Esophagus mucosa (tissue), 1 donor: Measurements from ENCODE around the gene LDB2. TPM values are rescaled to one million over a fixed set of nuclear protein-coding genes. Genes with fewer than 3 reads are reported as not detected.
A peak's percentile ranks its signal among the peaks of the same experiment; 100 is the strongest.

Experiments
- ATAC-seq: fragments of 200-7000 bp; cut with Tn5 transposase; one replicate; pipeline ENCODE4 v1.9.1; 2020
- total RNA-seq: library from RNA; stranded (reverse); gene quantifications from one replicate; pipeline ENCODE4 v1.2.4, GENCODE V29; 2023
- donor health status: DM: yes; HTN: yes; CAD: no.

Gene LDB2
- total RNA-seq, 1 donor from 2014 or later, result 4.9 TPM

DNA sequence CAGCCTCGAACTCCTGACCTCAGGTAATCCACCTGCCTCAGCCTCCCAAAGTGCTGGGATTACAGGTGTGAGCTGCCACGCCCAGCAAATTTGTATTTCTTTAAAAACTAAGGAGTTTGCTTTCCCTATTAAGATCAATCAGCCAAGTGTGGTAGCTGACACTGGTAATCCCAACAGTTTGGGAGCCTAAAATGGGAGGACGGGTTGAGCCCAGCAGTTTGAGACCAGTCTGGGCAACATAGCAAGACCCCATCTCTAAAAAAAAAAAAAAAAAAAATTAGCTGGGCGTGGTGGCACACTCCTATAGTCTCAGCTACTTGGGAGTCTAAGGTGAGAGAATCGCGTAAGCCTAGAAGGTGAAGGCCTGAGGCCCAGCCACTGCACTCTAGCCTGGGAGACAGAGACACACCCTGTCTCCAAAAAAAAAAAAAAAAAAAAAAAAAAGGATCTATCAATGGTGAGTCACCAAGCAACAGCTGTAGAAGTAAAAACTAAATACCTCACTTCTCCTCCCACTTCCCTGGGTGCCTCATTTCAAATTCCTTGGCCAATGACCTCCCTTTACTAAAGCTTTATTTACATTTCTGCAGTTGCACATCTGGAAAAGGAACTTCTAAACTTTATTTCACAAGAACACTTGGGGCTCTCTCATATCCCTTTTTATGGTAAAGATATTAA is 54.5 kb downstream of the LDB2 start:
- peak; percentile 72 for ATAC-seq

DNA sequence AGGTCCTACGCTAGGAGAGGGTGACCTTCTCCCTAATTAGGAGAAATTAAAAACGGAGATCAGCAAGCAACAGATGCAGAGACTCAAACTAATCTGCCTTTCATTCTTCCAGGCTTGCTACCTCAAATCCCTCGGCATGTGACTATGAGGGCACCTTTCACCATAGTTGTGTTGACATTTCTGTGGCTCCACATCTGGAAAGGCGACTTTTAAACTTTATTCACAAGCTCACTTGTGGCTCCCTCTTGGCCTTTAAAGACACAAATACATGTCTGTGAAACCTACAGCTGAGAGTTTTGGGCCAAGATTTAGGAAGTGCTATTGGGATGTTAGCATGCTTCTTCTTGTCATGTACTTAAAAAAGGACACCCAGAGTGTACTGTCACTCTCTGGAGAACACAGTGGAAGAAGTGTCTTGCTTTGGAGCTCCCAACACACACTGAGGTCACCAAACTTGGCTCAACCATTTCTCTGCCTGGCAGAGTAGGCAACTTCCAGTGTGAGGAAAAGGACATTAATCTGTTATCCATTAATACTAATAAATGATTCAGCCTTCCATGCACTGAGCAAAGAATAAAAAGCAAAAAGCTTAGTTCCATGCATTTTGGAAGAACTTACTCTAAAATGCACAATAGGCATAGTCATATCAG is 60.1 kb downstream of the LDB2 start:
- no peak for ATAC-seq

DNA sequence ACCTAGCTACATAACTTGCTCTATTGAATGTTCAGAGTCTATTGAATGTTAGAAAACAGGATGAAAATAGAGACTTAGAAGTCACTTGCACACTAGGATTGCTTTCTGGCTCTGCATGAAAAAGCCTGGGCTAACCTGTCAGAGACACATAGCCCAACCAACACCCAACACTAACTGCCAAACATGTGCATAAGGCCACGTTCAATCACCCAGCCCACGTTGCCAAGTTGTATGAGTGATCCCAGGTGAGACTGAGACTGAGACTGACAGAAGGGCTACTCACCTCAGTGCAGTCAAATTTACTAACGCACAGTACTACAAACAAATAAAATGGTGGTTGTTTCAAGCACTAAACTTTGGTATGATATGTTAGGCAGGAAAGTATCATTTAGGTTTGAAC is 61.0 kb downstream of the LDB2 start:
- ATAC-seq, result no peak

DNA sequence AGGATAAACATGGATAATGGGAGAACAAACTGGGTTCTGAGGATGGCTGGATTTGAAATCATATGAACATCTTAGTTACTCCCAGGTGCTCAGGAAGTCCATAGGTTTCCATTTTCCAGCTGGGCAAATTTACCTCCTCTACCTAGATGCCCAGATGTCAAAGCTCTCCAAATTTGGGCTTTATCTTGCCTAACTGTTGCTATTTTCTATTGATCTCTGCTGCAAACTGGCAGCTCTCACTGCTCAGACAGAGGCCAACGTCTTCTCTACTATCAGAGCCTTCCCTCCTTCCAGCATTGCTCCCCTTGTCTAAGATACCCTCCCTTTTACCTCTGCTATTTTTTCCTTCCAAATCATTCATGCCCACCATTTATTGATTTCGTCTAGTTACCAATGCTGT is 62.1 kb downstream of the LDB2 start:
- ATAC-seq, result no peak

DNA sequence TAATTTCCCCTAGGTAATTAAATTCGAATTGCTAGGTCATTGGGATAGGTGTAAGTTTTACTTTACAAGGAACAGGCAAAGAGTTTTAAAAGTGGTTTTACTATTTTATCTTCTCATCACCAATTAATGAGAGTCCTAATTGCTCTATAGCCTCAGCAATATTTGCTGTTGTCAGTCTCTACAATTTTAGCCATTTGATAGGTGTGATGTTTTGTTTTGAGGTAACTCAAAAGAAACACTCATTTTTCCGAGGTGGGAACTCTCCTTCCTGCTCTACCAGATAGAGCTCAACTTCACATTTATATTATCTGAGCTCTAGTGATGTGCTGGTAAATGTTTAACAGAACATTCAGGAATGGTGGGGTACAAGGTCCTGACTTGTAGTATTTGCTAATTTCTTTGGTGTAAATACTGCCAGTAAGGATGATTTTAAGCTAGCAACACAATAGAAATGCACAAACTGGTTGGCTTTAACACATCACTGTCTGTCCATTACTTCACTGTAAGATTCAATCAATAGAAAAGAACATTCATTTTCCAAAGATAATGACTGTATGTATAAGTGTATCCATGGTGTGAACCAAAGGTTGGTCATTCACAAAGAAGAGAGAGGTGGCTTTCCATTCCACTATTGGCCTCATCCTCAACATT is 62.7 kb downstream of the LDB2 start:
- no peak for ATAC-seq

DNA sequence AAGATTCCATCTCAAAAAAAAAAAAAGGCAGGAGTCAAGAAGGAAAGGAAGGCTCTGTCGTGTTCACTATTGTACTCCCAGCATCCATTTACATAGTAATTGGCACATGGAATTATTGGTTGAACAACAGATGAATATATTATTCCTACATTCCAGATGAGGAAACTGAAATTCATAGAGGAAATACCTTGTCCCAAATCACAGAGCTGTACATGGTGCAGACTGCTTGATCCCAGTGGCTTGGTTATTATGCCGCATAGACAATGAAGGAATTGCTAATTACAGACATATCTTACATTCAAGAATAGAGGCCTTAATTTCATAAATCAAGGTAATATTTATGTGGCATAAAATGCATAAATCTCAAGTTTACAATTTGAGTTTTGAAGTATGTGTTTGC is 63.6 kb downstream of the LDB2 start:
- ATAC-seq, result no peak

DNA sequence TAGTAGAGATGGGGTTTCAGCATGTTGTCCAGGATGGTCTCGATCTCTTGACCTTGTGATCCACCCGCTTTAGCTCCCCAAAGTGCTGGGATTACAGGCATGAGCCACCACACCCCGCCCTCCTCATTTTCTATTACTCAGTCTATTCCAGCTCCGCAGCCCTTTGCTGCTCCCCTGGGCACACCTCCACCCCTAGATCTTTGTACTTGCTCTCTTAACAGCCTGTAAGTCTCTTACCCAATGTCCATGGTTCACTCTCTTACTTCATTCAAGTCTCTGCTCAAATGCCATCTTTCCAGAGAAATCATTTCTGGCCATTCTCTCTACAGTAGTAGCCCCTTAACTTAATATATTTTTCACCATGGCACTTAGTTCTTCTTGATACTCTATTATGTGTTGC is 64.7 kb downstream of the LDB2 start:
- no peak for ATAC-seq

DNA sequence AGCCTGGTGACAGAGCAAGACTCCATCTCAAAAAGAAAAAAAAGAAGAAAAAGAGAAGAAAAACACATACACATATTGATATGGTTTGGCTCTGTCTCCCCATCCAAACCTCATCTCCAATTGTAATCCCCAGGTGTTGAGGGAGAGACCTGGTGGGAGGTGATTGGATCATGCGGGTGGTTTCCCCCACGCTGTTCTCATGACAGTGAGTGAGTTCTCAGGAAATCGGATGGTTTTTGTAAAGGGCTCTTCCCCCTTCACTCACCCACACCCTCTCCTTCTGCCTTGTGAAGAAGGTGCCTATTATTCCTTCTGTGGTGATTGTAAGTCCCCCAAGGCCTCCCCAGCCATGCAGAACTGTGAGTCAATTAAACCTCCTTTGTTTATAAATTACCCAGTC is 68.4 kb downstream of the LDB2 start:
- ATAC-seq, result no peak

DNA sequence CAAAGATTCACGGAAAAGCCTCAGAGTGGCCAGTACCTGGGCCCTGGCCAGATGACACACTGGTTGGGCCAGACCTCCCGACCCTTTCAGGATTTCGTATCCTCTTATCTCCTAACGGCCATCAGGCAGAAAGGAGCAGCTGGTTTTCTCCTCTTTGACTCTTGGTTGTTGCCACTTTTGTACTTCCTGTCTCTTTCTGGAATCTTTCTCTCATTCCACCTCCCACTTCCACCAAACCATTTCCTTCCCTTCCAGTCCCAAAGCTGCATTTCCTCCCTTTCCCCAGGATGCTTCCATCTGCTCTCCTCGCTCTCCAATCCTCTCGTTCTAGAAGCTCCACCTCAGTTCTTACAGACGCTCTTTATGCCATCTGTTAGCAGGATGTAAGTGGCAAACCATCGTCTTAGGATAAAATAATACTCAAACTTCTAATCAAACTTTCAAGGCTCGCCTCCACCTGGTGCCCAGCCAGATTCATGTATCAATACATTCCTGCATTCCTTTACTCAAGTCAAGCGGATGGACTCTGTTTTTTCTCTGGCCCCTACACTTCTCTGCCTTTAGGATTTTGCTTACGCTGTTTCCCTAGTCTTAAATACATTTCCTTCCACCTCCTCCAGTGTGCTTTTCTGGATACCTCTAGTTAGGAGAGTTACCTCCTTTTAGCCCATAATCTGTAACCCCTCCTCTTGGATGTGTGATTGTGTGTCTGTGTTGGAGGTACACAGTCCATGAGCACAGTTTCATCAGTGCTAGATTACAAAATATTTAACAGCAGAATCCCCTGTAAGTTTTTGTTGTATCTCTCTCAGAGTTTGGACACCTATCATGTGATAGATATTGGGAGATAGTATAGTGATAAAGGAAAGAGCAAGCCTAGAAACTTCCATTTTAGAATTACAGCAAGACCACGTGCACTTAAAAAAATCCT is 70.4 kb downstream of the LDB2 start:
- ATAC-seq, result no peak

DNA sequence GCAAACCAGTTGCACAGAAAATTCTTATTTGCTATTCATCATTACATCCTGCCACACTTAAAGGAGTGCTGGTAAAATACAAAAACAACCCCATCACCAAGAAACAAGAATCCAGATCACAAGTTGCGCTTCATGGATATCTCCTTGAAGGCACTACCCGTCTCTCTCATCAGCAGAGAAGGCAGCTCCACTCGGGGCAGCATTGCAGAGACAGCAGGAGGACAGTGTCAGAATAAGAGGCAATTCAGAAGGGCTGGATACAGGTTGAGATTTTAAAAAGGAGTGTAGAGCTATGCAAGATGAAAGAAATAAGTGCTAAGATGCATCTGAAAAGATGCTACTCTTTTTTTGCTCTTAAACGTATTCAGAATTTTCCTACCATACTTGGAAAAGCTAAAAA is 71.4 kb downstream of the LDB2 start:
- no peak for ATAC-seq

DNA sequence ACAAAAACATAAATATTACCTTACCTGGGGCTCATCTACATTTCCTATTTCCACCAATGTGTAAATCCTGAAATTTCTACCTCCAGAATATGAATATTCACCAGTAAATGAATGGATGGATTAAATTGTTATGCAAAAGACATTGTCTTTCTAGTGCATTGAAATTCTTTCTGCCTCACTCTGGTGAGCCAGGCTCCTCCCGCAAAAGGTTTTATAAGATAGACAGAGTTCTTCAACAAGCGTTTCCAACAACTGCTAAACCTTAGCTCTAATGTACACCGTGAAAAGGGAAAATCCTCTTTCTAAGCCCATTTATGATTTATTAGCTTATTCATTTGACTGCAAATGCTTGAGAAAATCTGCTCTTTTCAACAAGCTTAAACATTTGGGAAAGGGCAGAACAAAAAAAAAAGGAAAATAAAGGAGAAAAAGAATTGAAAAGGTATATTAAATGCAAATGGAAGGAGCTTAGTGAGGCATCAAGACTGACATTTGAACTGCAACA is 72.0 kb downstream of the LDB2 start:
- ATAC-seq, result no peak

DNA sequence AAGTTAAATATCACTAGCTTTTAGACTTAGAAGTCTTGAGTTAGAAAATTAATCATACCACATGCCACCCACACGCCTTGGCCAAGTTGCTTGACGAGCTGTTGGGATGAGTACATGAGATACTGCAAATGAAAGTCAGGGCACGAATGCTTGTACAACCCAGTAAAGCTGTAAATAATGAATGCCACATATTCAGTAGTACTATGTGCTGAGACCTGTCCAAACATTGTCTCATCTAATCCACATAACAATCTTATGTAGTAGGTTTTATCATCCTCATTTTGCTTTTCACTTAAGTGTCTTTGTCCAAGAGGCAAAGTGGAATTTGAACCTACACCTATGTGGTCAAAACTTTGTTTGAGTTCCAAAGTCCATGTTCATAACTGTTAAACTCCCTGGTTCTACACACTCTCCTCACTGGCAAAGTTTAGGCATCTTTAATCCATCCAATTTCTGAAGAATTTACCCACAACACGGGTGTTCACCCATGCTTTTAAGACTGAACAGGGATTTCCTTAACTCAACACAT is 74.1 kb downstream of the LDB2 start:
- no peak for ATAC-seq

DNA sequence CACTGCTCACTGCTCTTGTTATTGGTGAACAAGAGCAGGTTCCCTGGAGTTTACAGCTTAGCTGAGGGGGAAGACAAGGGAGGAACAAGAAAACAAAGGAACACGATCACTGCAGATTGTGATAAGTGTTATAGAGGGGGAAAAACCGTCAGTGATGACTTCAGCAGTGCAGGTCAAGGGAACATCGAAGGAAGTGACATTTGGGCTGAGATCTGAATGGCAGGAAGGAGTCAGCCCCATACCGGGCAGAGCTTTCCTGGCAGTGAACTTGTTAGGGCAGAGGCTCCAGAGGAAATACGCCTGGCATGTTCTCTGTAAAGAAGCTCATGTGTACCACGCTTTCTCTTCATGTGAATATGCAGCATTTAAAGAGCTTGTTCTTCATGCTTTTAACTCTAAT is 78.1 kb downstream of the LDB2 start:
- peak; percentile 31 for ATAC-seq

DNA sequence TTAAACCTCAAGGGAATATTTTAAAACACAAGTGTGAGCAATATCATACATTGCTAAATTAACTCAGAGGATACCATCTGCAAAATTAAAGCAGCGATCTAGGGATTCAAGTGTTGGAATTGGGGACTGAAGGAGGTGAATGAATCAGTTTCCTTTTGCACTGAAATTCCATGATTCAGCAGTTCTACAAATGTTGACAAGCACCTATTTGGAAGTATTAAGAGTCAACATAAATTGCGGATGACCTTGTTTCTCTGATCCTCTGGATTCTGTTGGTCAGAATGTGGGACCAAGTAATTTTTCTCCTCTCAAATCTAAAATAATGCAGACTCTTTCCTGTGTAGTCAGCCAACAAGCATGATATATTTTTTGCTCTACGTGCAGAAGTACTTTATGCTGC is 78.8 kb downstream of the LDB2 start:
- no peak for ATAC-seq

DNA sequence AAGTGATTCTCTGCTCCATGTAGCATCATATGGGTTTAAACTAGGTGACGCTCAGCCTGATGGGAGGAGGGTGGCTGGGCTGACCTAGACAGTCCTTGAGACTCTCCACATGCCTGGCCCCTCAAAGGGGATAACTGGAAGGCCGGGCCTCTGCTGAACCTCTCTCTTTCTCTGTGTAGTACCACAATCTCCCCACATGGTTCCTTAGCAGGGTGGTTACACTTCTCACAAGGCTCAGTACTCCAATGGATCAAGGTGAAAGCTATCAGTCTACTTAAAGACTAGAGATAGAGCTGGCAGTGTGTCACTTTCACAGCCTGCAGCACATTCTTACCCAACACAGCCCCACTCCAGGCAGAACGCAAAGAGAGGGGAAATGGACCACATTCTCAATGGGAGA is 80.4 kb downstream of the LDB2 start:
- no peak for ATAC-seq

DNA sequence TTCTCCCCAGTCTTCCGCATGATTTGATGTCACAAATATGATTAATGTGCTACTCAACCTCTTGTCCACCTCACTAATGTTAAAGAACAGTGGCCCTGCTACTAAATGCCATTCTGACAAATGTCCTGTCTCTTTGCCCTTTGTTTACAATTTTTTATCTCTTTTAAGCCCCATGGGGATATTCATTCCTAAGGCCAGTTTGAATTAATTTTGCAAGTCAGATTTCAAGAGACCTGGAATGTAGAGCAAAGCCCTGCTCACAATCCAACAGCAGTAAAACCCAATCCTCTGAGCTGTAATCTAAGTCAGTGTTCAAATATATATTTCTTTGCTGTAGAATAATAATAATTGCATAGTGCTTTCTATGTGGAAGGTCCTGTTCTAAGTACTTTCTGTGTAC is 81.2 kb downstream of the LDB2 start:
- no peak for ATAC-seq

DNA sequence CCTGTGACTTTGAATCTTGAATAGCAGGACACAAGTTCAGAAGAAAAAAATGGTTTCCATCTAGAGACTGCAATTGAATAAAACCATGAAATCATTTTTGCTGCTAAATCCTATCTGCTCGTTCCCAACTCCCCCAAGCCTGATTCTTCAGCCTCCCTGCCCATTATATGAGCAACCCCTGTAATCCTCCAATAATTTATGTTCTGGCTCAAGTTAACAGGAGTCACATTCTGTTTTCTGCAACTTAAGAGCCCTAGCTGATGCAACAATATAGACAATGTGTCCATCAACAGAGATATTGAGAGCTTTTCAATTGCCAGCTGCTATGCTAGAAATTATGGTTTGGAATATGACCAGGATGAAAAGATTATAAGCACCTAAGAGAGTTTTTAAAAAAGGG is 84.1 kb downstream of the LDB2 start:
- no peak for ATAC-seq

DNA sequence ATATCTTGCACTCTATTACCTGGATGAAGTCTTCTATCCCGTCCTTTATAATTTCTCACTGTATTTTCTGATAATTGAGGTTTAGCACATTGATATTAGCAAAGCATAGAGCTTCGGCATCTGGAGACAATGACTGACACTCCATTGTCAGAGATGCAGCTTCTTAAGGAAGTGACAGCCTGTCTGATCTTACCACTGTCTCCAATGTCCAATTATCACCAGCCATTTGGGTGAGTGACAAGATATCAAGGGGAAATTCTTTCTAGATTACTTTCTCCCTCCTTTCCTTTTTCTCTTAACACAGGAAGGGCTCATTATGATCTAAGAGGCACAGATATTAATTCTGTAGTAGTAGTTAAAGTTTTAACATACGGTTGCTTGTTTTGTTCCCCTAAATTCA is 86.4 kb downstream of the LDB2 start:
- ATAC-seq, result no peak

DNA sequence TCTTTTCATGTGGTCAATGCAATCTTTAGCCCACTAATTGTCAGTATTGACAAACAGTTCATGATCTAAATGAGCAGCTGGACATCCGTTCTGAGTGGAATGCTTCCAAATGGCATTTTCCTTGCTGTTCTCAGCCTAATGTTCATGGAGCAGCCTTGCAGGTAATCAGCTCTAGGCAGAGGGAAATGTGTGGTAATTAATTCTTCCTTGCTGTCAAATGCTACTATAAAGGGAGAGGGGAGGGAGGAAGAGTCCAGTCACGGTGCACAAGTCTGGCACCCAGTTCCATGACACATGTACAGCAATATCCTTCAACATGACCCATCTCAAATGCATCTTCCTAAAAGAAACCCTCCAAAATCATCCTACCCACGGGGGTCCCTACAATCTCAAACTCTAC is 88.5 kb downstream of the LDB2 start:
- ATAC-seq, result no peak

DNA sequence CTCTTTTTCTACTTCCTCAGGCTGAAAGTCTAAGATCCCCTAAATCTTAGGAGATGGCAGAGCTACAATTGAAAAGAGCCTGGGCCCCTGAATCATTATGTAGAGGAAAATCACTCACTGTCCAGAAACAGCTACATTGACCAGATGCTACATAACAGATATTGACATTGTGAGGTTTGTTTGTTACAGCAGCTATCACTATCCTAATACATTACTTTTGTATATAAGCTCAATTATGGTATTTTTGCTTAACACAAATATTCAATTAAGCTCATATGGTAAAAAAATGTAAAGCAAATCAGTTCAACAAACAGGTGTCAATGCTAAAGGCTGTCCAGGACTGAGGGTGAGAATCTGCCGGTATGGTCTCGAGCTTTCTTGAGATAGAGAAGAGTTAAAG is 89.4 kb downstream of the LDB2 start:
- no peak for ATAC-seq

DNA sequence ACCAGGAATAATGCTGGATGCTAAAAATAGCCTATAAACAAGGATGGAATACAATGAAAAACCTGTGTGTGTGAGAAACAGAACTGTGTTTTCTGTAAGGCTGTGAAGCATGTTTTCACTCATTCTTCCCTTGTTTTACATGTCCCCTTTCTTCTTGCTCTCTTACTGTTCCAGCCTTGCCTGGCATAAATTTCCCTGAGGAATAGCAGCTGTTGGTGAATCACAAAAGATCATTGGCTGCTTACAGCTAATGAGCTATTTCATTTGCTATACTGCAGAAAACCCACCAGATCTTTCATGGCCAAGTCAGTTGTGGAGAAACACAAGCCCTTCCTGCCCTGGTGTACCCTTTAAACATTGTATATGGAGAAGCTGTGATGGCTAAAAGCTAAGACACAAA is 91.1 kb downstream of the LDB2 start:
- ATAC-seq, result no peak

DNA sequence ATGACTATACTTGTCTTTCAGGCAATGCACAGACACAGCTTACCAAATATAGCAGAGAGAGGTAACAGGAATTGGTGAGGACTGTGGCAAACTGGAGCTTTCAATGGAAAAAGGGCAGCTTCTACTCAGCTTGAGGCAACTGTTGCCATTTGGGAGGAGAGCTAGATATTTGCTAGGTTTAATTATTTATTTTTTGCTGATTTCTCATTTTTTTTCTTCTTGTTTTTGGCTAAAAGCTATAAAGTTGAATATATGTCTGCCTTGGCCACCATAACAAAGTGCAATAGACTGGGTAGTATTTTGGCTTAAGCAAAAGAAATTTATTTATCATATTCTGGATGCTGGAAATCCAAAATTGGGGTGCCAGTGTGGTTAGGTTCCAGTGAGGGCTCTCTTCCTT is 93.9 kb downstream of the LDB2 start:
- no peak for ATAC-seq

DNA sequence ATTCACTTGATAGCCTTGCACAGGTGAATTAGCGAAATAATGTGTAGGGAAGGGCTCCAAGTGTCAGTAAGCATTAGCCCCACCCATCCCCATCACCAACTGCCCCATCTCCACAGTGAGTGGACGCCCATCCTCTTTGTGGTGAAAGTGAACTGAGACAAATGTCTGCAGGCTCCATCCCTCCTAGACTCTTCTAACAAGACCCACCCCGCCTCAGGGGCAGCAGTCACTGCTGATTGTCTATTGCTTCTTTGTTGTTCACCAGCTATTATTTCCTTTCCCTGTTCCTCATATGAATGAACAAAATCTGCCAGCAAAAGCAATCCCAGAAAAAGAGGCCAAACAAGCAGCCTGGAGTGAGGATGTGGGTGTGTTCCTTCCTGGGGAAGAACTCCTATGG is 96.4 kb downstream of the LDB2 start:
- ATAC-seq, result no peak
